ENCODE measurements around the gene TPD52L1.

DNA sequence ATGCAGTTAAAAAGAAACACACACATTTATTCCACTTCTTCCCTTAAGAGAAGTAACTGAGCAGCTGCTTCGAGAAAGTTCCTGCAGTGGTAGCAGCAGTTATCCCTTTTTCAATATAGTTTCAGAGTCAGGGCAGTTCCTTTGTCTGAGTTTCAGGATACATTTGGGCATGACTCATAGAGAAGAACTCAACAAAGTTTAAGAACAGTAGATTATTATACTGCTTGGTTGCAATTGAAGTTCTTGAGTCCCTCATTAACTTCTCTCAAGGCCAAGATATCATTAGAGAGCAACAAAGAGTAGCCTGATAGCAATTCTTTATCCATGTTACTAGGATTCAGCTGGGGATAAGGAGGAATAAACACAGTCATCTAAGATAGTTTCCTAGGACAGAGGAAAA, 54.4 kb downstream of the TPD52L1 start:
- no peak for TF ChIP-seq CTCF (IDR thresholded peaks at IDR 0.05)
- no peak for TF ChIP-seq POLR2A (IDR thresholded peaks at IDR 0.05)

Data from testis (tissue), 2 donors.